NOMO-1 treated with DMSO at 0.1 percent for 48 hours (cell line): ENCODE data around the gene YPEL4.

Experiments used
- DNase-seq: peaks from one replicate; lab custom pipeline; 2025; ENCODE audit not compliant: unreplicated experiment; lab: John Stamatoyannopoulos, UW

The YPEL4 gene

DNA sequence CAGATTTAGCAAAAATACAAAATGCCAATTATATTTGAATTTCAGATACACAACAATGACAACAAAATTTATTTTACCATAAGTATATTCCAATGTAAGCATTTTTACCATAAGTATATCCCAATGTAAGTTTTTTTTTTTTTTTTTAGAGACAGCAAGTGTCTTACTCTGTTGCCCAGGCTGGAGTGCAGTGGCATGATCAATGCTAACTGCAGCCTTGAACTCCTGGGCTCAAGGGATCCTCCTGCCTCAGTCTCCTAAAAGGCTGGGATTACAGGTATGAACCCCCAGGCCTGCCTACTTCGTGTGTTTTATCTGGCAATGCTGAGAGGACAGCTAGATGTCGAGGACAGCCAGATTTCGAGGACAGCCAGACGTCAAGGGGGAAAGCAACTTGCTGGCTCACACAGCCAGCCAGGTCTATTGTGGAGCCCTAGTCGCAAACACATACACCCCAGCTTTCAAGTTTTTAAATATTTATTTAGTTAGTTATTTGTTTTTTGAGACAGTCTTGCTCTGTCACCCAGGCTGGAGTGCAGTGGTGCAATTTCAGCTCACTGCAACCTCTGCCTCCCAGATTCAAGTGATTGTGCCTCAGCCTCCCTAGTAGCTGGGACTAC lies 53.3 kb downstream of the YPEL4 start:
- no peak for DNase-seq
